ENCODE measurements around the gene FSIP1.

The FSIP1 gene

DNA sequence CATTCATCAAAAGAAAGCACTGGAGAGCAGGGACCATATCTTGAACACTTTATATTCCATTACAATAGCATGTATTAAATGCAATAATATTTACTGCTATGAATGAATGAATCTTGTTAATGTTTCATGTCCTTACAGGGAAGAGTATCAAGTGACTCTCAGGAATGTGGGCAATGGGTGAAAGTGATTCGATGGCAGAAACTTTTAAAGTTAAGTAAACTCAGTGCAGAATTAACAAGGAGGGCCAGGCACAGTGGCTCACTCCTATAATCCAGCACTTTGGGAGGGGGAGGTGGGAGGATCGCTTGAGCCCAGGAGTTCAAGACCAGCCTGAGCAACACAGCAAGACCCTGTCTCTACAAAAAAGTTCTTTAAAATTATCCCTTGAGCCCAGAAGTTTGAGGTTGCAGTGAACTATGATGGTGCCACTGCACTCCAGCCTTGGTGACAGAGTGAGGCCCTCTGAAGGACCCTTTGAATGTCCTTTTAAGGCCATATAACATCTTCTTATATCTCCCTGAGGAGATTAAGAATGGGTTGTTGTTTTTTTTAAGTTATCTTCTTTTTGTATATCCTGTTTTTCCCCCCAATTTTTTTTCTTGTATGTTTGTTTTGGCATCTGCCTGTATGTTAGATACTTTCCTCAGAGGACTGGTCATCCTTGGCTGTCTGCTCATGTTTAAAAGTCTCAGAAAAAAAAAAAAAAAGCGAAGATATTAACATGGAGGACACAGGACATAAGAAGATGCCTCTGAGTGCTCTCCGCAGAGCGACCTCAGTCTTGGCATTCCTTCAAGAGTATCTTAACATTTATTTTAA lies 9.6 kb upstream of the FSIP1 start:
- DNase-seq = no peak

DNA sequence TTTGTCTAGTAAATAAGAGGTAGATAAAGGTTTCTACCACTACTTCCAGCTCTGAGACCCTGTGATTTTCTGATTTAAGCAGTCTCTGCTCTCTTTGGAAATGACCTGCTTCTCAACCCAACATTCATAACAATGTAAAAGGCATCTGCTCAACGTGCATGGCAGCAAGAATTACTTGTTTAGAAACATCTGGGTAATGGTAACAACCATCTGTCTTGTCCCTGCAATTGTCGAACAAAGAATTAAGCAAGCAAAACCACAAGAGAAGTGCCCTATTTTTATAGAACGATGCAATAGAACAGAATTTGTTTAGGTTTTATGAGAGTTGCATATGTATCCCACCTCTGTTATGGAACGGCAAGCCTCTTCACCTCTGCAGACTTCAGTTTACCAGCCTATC lies 7.1 kb upstream of the FSIP1 start:
- DNase-seq = no peak

DNA sequence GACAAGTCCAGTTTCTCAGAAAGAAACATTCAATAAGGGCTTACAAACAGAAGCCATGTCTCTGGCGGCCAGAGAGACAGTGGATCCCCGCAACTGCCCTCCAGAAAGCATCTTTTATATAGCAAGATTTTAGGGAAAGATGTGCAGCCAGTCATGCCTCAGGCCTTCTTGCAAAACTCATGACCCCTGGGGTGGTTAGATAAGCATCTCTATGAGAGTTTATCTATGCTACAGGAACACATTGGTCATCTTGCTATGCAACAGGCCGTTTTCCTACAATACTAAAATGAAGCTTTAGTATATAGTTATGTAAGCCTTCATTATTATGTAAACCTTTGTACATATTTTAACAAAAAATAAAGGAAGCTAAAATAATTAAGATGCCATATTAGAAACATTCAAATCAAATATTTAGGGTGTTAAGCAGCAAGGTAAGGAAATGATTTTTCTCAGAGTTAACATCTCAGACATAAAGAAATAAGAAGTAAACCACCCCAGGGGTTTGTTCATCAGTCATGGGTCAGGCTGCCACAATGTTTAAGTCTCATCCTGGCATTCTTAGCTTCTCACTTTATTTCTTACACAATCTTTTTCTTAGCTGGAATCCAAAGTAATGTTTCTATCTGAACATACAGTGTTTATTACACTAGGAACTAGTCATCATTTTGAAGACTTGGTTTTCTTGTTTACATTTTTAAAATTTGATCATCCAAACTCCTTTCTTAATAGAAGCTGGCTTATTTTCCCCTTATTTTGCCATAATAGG lies 6.3 kb upstream of the FSIP1 start:
- DNase-seq = no peak

DNA sequence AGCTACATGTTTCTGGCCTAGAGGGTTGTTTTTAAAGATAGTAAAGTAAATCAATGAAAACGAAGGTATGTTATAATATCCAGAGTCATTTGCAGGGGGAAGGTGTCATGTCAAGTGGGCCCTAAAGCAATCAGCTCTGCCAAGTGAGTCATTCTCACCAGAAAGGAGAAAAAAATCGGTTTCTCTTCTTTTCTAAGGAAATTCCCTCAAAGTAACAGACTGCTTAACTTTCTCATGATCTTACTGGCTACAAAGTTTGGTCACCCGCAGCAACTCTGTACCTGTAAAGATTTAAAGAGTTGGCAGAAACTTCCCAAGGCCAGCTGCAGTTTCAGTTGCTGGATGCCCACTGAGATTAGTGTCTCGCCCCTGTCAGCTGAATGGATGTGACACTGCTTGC lies 5.5 kb upstream of the FSIP1 start:
- no peak for DNase-seq

DNA sequence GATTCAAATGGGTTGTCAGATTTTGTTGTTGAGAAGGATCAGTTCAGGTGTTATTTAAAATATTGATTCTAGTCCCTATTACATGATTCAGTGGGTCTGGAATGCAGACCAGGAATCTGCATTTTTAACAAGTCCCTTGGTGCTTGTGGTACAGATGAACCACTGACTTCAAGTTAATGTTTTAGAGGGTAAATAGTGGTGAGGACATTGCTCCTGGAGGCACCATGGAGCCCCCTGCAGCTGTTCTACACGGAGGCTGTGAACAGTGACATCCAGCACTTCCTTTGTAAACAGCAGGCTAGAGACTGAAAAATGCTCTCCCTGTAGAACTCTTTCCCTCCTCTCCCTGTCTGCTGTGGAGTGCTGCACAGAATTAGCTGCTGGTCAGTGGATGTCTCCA lies 4.8 kb upstream of the FSIP1 start:
- no peak for DNase-seq

DNA sequence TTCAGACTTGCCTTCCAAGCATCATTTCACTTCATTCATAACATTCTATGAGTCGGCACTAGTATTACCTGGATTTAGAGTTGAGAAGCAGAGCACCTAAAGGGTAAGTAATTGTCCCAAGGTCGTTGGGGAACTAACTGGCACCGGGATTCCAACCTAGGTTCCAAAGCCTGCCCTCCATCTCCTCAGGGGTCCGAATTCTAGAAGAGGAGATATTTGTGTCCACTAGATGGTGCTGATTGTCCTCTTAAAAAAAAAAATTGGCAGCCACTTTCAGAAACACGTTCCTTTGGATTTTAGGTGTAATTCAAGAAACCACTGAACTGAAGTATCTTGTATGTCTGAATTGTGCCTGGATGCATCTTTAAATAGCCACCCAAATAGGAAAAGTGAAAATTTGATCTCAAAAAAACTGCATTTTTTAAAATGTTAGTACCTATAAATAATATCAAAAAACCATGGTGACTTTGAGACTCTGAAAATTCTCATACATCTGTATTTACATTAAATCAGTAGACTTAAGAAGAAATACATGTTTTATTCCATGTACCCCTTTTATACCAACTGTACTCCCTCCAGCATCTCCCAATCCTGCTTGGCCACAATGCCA lies 3.9 kb upstream of the FSIP1 start:
- DNase-seq = peak; percentile 41 to 46

DNA sequence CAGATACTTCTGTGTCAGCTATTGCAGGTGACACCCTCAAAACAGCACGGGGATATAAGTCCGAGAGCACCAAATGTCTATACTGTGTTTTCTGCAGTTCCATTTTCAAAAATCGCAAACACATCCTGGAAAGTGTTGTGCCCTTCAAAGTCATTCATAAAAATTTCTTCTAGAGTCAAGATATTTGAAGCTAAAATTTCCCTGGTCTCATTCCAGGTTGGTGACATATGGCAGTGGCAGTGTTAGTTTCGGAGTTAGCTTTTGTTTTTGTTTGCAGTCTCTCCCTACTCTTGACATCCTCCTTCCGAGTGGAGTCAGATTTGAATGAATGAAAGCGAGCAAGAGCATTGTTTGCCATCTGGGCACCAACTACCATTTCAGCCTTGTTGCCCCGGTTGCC lies 3.2 kb upstream of the FSIP1 start:
- no peak for DNase-seq

DNA sequence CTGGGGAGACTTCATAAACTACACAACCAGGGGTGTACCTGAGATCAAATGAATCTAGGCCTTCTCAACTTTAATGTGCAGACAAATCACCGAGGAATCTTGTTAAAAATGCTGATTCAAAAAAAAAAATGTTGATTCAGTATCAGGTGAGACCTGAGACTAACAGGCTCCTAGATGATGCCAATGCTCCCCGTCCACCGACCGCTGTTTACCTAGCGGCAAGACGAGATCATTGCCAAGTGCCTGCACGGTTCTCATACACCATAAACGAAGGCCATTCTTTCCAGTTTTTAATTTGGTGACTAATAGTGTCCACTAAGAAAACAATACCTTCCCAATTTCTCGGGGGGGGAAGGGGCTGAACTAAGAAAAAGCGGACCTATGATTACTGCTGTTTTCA lies 2.5 kb upstream of the FSIP1 start:
- DNase-seq = no peak

DNA sequence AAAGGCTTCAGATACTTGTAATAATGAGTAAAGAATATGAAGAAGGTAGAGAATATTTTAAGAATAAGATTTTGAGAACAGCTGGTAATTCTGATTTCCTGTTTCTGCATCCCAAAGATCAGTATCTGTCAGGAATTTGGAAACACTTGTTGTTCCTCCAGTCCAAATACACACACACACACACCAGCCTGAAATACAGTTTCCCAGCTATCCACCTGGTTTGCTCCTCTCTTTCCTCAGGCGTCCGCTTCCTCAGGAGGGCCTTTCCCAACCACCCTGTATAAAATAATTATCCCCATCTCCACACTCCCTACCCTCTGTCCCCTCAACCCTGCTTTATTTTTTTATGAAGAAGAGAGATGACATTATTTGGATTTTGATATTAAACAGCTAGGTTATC lies 2.0 kb upstream of the FSIP1 start:
- no peak for DNase-seq

DNA sequence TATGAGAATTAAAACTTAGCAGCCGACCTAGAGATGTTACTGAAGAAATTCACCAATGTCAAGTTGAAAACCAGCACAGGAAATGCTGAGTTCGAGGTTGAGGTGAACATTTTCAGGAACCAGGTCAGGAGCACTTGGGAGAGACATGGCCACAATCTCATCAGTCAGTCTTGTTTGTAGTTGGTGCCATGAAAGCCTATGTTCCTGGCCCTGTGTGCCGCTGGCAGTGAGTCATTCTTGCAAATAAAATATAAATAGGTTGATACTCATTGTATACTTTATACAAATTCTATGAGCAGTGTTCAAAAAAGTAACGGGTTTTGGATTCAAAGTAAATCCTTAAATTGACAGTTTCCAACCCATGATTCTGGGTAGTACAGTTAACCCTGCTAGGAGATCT lies 1.5 kb upstream of the FSIP1 start:
- DNase-seq = no peak

DNA sequence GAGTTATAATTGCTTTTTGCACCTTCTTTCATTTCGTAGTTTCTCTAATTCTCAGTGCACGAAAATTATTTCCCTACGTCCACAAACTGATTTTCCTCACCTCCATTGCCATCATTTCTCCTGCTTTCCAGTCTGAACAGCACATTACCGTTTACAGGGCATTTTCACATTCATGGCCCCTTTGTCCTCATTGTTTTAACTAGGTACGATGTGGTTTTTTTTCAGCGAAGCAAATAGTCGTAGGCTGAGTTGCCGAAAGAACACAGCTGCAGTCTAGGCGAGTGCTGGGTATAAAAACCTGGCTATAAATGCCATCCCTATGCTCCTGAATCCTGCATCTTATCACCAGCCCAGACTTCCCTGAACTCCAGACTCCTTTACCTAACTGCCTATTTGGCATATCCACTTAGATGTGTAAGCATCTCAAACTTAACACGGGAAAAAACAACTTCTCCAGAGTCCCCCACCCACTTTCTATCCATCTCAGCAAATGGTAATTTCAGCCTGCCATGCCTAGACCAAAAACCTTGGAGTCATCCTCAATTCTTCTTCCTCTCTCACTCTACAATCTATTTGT lies 691 bp upstream of the FSIP1 start:
- DNase-seq = no peak

DNA sequence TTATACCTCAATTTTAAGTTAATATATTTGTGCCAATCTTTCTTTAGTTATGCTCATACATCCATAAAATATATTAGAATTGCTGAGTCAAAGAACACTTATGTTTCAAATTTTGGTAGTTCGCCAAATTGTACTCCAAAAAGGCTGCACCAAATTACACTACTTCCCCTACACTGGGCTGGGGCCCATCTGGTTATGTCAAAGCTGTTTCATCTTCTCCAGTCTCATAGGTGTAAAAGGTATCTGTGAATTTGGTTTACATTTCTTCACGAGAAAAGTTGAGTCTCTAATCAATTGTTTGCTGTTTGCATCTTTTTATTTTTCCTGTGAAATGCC lies 706 bp downstream of the FSIP1 start:
- DNase-seq = no peak

DNA sequence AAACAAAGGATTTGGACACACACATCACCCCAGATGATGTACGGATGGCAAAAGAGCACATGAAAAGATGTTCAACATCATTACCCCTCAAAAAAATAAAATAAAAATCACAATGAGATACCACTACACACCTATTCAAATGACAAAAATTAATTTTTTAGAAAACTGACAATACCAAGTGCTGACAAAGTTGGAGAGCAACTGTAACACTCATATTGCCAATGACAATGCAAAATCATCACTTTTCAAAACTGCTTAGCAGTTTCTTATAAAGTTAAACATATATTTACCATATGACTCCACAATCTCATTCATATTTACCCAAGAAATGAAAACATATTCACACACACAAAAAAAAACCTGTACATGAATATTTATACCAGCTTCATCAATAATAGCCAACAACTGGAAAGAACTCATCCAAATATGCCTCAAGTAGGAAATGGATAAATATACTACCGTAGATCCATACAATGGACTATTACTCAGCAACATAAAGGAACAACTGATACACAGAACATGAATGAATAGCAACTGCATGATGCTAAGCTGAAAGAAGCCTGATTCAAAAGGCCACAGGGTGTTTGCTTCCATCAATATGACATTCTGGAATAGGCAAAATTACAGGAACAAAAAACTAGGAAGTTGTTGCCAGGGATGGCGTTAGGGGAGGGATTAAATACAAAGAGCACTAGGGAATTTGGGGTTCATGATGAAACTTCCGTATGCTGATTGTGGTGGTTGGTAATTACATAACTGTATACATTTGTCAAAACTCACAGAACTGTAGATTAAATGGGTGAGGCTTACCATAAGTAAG lies 1.3 kb downstream of the FSIP1 start:
- no peak for DNase-seq

DNA sequence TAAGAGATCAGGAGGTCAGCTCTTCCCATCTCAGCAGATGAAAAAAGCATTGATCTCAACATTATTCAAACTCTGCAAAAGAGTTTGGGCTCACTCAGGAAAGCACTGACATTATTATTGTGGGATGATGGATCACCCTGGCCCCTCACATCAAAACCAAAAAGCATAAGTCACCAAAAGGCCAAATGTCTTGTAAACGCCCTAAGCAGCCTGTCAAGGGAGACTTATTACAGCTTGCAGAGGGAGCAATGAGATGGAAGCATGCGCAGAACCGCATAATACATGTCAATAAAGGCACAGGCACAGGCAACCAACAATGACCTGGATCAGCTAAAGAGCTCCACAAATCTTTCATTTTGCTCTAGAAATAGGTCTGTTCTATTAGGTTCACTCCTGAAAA lies 4.6 kb downstream of the FSIP1 start:
- no peak for DNase-seq

DNA sequence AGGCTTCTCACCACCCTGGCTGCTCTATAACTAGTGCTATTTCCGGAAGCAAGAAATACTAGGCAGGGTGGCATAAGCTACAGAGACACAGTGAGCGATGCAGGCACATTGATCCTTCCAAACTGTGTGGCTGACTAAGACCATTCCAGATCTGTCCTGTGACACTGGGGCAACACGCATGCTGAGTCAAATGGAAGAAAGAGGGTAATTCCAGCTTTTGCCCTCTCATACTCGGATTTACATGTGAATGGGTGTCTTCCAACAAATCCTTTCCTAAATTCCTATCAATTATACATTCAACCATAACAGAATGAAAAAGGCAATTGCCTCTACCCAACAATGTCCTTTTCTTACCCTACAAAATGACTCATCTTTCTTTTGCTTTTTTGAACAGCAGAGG lies 5.1 kb downstream of the FSIP1 start:
- no peak for DNase-seq

DNA sequence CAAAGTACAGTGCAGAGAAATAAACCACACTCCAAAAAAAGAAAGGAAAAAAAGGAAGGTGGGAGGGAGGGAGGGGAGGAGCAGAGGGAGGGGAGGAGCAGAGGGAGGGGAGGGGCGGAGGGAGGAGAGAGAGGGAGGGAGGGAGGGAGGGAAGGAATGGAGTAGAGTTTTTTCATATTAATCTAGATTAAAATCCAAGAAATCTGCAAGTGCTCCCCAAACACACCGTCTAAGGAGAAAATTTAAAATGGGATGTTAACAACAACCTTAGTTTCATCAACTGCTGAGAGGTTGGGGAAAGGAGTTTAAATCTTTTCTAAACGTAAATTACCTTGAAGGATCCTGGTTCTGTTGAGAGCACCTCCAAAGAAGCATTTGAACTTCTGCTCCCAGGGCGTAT lies 6.6 kb downstream of the FSIP1 start:
- DNase-seq = no peak

DNA sequence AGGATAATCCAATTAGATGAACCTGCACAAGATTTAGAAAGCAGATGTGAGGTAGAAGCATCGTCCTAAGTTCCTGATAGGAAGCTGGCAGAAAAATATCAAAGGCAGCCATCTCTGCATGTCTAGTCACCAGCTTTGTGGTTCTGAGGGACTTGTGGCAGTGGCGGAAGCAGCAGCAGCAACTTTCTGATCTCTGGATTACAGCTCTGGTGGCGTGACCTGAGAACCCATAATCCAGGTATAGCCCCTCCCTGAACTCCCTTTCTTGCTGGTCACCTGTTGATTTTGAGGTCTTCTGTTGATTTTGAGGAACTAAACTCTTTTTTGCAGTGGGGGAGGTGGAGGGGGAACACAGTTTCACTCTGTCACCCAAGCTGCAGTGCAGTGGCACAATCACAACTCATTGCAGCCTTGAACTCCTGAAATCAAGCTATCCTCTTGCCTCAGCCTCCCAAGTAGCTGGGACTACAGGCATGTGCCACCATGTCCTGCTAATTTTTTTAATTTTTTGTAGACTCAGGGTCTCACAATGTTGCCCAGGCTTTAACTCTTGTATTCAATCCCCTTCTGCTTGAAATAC lies 7.9 kb downstream of the FSIP1 start:
- DNase-seq = no peak

DNA sequence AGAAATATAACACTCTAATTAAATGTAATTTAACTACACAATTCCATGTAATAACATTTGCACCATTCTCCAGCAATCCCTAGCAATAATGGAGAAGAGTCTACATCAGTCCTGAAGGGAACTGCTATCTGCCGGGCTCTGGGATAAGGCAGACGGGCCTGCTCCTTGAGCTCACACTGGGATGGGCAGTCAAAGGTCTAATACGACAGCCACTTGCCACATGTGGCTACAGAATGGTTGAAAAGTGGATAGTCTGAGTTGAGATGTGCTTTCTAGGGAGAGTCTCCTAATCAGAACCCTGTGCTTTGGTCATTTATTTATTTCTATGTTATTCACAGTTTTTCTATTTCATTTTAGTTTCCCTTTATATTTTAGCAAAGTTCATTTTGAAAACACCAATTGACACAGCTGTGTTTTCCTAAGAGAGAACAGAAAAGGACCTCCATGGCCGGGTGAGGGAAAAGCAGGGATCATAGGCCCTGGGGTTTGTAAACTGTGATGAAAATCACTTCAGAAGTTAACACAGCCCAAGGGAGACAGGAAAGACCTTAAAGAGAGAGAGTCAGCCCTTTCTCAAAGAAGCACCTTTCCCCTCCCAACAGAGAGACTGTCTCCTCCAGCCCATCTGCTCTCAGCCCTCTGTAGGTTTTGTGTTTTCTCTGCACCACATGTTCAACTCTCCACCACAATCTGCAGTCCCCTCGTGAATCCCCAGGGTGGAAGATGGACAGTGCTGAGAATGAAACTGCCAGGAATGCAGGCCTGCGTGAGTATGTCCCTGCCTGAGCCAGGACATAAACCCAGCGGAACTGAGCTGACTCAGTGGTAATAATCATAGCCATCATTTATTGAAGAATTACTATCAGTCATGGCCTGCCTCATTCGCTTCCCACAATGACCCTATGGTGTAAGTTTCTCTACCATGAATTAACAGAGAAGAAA lies 11.6 kb downstream of the FSIP1 start:
- DNase-seq = no peak

DNA sequence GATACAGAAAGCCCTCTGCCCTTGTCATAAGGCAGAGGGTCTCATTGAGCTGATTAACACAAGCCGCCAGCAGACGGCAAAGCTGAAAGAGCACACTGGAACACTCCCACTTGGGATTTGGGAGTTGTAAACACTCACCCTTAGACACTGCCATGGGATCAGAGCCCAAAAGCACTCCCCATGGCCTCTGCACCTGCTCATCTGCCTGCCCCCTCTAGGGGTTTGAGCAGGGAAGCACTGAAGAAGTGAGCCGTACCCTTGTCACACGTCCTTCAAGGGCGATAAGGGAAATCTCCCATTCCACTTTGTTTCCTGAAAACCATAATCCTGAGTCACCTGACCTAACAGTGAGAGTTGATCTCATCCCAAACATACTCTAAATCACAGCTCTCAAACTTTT lies 14.7 kb downstream of the FSIP1 start:
- DNase-seq = no peak

DNA sequence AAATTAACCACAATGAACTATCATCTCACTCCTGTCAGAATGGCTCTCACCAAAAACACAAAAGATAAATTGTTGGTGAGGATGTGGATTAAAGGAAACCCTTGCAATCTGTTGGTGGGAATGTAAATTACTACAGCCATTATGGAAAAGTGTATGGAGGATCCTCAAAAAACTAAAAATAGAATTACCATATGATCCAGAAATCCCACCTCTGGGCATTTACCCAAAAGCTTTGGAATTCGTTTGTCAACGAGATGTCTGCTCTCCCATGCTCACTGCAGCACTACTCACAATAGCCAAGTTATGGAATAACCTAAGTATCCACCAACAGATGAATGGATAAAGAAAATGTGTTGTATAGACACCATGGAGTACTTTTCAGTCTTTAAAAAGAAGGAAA lies 21.6 kb downstream of the FSIP1 start:
- no peak for DNase-seq

DNA sequence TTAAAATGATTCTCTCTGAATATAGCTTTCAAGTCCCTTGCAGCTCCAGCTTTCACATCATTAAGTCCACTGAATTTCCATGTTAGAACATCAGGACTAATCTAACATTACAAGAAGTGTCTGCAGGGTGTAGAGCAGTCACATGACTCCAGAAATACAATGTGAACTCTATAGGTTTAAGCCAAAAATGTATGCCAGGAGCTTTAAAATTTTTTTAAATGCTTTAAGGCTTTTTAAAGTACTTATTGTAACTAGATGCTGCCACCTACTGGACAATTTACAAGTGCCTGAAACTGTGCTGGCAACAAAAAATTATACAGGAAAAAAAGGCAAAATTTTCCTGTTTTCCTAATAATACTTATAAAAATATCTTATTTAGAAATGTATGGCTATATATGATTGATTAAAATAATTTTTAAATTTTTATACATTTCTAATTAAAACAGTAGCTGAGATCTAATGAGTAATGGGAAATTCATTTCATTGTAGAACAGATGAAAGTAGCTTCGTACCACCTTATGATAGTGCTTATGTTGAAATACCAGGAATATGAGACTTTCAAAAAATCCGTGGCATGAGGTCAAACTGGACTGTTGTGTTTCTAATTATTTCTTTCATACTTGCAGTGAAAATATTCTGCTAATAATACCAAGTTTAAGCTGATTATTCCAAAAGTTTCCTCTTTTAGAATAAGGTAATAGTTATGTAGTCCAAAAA lies 25.7 kb downstream of the FSIP1 start:
- peak; percentile 36 to 47 for DNase-seq

All from Kasumi-1 (cell line).